GM18519 (cell line): ENCODE measurements around the gene MEF2A.

ENCODE experiments used
- ATAC-seq: cut with Tn5 transposase; IDR thresholded peaks from one replicate; pipeline ENCODE4 v1.9.1; 2021; ENCODE audit warnings: mild to moderate bottlenecking, moderate library complexity; ENCODE audit not compliant: unreplicated experiment, low FRiP score

The MEF2A gene

GRCh38 chr15:99692825-99693224, 127.0 kb downstream of the MEF2A start:
- no peak for ATAC-seq

DNA sequence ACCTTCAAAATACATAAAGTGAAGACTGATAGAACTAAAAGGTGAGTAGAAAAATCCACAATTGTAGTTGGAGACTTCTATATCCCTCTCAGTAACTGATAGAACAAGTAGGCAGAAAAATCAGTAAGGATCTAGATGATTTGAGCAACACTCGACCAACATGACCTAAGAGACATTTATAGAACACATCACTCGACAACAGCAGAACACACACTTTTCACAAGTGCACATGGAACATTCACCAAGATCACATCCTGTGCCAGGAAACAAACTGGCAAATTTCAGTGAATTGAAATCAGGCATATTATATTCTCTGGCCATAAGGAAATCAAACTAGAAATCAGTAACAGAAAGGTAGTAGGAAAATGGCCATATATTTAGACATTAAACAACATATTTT, 130.3 kb downstream of the MEF2A start:
- no peak for ATAC-seq

GRCh38 chr15:99702895-99703602, 137.3 kb downstream of the MEF2A start:
- no peak for ATAC-seq

DNA sequence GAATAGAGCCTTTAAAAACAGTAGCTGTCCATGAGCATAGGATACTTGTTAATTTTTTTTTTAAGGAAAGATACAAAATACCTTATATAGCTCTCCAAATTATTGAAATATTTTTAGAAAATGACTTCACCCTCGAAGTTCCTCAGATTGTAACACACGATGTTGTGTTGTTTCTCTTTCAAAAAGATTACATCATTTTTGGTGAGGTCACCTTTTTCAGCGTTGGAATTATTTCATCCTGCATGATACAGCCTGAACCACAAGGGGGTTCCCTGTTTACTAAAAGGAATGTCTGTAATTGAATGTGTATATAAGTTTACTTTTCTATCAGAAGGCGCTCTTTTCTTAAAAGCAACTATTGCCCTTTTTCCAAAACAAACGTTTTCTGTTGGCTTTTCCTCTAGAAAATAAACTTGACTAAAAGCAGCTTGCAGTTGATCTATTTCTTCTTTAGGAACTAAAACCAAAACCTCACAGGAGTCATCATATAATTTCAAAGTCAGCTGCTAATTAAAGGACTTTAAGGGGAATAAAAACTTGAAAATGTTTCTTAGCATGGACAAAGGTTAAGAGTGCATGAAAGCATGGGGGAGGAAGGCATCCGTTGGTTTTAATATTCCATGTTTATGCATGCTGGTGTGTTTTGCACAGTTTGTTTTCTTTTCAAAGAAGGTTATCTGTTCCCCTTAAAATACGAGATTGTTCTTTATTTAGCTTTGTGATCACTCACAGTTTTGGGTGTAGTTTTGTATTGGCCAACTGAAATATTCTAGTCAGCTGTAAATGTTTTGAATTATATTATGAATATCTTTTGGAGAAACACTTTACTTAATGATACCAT, 138.0 kb downstream of the MEF2A start:
- ATAC-seq: peak; percentile 64

GRCh38 chr15:99704444-99704838, 138.7 kb downstream of the MEF2A start:
- peak; percentile 53 for ATAC-seq

DNA sequence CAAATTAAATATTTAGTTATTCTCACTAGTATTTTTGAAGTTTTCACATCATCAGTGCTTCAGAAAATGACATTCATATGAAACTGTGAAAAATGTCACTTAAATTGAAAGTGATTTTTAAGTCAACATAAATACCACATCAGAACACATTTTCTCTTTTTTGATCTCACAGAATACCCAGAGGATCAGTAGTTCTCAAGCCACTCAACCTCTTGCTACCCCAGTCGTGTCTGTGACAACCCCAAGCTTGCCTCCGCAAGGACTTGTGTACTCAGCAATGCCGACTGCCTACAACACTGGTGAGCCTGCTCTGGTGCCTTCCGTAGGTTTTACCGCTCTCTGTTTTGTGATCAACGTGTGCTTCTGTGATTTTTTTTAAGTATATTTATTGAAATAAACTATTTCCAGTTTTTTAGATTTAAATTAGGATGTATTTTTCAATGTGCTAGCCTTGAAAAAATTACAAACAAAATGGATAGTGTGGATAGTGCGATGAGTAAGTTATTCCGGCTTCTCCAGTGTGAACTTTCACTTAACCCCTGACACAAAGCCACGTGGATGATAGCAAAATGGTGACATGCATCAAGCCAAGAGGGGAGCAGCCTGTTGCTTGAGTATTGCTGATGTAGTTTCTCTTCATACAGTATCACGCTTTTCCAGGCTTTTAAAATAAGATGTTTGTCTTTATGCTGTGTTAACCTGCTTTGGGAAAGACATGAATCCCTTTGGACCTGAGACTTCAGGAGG, 140.9 kb downstream of the MEF2A start:
- no peak for ATAC-seq

GRCh38 chr15:99707473-99708270, 141.9 kb downstream of the MEF2A start:
- no peak for ATAC-seq

DNA sequence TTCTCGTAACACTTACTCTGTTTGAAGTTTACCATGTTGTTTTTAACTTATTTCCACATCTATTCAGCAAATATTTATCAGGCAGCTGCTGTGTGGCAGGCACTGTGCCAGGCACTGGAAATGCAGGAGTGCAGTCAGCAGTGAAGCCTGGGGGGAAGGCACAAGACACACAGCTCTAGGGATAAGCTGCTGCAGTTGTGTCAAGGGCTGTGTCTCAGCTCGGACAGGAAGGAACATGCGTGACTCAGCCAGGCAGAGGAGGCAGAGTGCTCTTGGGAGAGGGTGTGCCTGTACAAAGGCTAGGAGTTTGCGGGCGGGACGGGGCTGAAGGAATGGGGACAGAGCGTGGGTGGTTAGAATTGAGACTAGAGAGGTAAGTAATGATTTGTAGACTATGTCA, 142.8 kb downstream of the MEF2A start:
- ATAC-seq: no peak

GRCh38 chr15:99709243-99709986, 143.6 kb downstream of the MEF2A start:
- no peak for ATAC-seq

- no peak for ATAC-seq
Observed at GRCh38 chr15:99711625-99712024, 145.8 kb downstream of the MEF2A start.

DNA sequence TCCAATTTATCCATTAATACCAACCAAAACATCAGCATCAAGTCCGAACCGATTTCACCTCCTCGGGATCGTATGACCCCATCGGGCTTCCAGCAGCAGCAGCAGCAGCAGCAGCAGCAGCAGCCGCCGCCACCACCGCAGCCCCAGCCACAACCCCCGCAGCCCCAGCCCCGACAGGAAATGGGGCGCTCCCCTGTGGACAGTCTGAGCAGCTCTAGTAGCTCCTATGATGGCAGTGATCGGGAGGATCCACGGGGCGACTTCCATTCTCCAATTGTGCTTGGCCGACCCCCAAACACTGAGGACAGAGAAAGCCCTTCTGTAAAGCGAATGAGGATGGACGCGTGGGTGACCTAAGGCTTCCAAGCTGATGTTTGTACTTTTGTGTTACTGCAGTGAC, 146.6 kb downstream of the MEF2A start:
- no peak for ATAC-seq

DNA sequence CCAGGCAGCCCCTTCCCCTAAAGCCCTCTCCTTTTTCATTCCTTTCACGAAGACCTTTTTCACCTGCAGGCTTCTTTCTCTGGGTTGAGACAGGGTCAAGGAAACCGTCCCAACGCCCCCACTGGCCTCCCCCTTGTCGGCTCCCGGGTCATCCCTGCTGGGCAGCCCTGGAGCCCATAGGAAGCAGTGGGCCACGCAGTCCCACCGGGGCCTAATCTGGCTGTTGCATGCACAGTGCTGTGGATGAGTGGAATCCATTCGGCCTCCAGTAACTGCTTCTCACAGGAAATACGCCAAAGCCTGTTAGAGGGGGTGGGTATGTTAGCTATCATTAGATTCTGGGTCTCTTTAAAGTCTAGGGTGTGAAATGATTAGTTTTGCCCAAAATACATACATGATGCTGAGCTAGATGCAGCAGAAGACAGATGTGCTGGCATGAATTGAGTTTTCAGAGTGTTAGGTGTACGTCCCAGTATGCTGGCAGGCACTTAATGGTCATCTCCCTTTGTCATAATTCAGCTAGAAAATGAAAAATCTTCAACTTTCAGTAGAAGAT, 150.8 kb downstream of the MEF2A start:
- ATAC-seq: no peak

DNA sequence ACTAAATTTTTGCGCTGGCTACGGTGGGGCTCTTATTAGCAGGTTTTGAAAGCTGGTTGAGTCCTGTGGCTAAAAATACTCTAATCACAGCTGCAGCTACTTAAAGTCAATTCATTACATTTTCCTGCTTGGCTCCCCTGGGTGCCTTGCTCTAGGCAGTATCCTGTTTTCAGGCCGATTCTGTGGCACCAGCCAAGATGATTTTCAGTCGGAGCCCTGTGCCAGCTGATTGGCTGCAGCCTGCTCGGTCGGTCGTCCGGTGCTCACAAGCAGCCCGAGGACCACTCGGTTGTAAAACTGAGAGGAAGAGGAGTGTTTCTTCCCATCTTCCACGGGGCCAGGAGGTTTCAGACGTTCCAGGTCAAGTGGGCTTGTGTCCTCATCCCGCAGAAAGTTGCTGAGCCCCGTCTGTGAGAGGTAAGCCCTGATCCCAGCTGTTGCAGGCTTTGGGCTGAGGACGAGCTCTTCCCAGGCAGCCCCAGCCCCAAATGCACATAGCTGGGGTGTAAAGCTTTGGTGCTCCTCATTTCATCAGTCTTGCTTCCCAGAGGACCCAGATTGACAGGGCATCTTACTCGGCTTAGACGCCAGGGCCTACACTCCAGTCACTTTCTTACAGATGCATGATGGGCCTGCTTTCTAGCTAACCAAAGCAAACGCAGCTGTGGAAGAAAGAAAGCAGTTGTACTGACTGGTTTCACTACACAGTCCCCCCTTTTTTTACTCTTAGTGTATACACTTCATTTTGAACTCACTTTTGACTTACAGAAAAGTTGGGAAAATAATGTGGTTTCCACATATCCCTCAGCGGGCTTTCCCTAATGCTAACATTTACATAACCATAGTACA, 151.6 kb downstream of the MEF2A start:
- no peak for ATAC-seq

GRCh38 chr15:99718421-99718820, 152.6 kb downstream of the MEF2A start:
- ATAC-seq: no peak

DNA sequence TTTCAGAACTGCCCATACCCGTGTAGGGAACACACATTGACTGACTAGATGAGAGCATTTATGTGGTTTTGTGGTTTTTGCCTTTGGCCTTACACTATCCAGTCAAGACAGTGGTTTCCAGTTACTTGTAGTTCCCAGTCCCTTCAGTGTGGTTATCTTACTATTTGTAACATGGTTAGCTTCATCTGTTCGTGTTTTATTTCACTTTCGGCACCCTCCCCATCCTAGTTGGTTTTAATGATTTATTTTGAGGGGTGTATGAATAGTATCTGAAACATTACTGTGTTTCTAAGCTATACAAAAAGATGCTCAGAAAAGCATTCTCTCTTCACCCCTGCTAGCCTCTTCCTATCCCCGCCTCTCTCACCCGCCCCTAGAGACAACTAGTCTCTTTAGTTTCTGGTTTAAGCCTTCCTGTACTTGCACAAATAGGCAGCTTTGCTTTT, 153.3 kb downstream of the MEF2A start:
- ATAC-seq: peak; percentile 80

- ATAC-seq: no peak
Observed at GRCh38 chr15:99720533-99720932, 154.7 kb downstream of the MEF2A start.

- ATAC-seq: no peak
Observed at GRCh38 chr15:99721104-99721778, 155.5 kb downstream of the MEF2A start.

DNA sequence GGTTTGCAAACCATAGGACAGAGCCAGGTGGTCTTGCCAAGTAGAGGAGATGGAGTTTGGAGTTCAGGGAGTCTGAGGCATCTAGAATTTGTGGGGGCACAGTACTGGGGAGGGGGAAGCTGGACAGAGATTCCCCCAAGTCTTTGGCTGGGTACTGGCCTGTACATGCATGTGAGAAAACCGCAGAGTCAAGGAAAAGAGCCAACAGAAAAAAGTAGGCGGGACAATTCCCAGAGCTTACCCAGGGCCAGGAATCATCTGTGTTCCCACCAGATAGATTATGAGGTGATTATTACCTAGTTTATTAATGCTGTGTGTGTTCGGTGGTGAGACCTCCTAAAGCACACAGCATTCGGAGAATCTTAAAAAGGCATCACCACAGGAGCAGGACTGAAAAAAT, 156.1 kb downstream of the MEF2A start:
- ATAC-seq: no peak
